Measurements from ENCODE around the gene RGS3.
A peak's percentile ranks its signal among the peaks of the same experiment; 100 is the strongest.

Gene RGS3

DNA sequence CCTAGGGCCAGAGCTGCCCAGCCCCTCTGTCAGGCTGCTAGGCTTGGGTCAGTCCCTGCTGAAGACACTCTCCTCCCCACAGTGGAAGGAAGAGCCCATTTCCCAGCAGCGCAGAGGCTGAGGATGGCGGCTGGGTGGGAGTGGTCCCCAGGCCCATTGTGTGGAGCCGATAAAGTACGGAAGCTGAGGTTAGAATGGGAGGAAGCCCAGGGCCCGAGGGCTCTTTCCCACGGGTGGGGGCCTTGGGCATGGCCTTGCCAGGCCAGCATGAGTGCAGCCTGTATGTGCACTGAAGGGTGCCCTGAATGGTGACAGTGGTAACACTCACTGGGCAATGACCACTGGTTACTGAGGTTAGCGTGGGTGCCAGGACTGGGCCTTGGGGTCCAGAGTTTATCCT is 125.9 kb downstream of the RGS3 start:
- ATAC-seq = no peak
- no peak for DNase-seq
- Mint-ChIP-seq H3K4me3 (no peak overlapping the region), H3K27me3 (no peaks in the 10 kb centered on the region), H3K4me1 (peaks cover 79% of the 10 kb centered on the region), H3K9me3 (no peaks in the 10 kb centered on the region), H3K27ac (peak overlapping the region; percentile 60 to 76)

DNA sequence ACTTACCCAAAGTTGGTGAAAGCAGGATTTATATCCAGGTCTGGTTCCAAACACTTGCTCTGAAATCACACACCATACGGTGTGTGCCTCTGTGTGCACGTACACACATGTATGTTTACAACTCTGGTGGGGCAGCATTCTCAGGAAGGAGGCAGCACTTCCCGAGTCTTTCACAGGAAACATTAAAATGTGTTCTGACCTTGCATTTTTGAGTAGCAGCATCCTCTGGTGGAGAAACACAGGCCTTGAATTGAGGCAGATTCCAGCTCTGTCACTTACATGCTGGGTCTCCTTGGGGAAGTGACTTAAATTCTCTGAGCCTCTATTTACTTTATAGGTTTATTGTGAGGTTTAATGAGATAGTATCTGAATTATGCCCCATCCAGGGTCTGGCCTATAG is 126.4 kb downstream of the RGS3 start:
- Mint-ChIP-seq H3K9me3 (no peaks in the 10 kb centered on the region), H3K4me1 (peaks cover 75% of the 10 kb centered on the region), H3K4me3 (no peak overlapping the region), H3K27me3 (no peaks in the 10 kb centered on the region), H3K27ac (no peak overlapping the region)
- DNase-seq (no peak), ATAC-seq (no peak)

DNA sequence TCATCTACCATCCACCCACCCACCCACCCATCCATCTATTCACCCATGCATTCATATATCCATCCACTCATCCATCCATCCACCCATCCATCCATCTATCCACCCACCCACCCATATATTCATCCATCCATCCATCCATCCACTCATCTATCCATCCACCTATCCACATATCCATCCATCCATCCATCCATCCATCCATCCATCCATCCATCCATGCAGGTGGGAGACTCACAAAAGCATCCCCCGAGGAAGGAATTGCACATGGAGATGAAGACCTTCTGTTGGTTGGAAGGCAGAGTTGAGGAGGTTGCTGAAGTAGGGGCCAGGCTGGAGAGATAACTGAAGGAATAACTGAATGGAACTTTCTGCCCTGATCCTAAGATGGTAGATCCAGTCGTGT is 126.9 kb downstream of the RGS3 start:
- no peak overlapping the region for H3K27ac Mint-ChIP-seq
- ATAC-seq (no peak), DNase-seq (no peak)
- no peak overlapping the region for H3K4me3 Mint-ChIP-seq
- no peaks in the 10 kb centered on the region for H3K9me3 Mint-ChIP-seq
- peaks cover 70% of the 10 kb centered on the region for H3K4me1 Mint-ChIP-seq
- no peaks in the 10 kb centered on the region for H3K27me3 Mint-ChIP-seq

DNA sequence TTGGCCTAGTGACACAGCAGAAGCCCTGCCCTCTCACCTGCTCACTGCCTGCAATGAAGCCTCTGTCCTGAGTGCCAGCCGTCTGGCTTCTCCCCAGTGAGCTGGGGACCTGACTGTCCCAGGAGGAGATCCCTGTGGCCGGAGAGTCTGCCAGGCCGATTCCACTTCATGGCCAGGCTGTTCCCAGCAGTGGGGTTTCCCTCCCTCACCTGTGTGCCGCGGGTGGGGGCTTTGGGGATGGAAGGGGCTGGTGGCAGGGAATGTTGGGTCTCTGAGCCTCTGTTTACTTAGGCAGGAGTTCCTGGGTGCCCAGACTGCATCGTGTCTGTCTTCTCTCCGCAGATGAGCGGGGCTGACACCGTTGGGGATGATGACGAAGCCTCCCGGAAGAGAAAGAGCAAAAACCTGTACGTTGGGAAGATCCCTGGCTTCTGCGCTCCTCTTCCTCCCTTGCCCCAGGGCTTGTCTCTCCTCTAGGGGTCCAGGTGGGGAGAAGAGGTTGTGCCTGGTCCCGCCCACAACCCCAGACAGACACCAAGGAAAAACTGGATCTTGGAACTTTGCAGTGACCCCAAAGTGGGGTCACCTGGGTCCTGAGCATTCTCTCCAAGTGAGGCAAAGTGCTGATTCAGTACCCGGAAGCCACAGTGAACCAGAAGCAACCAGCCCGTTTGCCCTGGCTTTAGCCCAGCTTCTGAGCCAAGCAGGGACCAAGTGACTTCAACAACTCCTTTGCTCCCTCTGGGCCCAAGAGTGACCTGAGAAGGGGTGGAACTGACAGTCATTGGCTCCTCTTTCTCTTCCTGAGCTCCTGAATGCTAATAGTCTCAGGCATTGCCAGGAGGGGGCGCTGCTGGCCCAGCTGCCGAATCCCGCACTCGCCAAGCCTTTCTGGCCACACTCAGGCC is 127.7 kb downstream of the RGS3 start:
- ATAC-seq (peak; percentile 79), DNase-seq (peak; percentile 64 to 75)
- Mint-ChIP-seq H3K4me3 (no peak overlapping the region), H3K9me3 (no peaks in the 10 kb centered on the region), H3K27ac (peak overlapping the region in 1 of 2 donors; percentile 55), H3K27me3 (no peaks in the 10 kb centered on the region), H3K4me1 (peaks cover 62% of the 10 kb centered on the region)

DNA sequence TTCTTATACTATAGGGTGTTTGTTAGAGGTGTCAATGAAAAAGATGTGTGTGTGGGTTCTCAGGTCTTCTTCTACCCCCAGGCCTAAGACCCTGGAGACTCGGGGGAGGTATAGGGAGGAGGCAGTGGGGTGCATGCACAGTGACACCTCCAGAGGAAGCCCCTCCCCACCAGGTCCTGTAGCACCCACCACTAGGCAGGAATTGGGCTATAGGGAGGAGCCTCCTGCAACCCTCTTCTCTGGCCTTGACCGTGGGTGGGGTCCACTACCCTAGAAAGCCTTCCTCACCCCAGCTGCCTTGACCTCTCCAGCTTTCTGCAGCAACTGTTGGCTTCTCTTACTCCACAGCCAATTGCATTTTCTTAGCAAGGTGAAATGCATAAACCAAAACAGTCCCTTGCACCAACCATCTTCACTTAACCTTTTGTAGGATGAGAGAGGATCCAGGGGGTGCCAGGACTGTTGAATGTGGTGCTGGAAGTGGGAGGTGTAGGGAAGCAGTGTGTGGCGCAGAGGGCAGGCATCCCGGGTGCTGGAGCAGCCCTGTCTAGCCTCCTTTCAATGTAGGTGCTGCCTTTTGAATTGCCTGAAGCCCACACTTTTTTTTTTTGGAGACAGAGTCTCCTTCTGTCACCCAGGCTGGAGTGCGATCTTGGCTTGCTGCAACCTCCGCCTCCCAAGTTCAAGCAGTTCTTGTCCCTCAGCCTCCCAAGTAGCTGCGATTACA is 128.5 kb downstream of the RGS3 start:
- no peak for ATAC-seq
- H3K4me1 Mint-ChIP-seq = peaks cover 56% of the 10 kb centered on the region
- H3K4me3 Mint-ChIP-seq = peak overlapping the region in 1 of 2 donors; percentile 26

DNA sequence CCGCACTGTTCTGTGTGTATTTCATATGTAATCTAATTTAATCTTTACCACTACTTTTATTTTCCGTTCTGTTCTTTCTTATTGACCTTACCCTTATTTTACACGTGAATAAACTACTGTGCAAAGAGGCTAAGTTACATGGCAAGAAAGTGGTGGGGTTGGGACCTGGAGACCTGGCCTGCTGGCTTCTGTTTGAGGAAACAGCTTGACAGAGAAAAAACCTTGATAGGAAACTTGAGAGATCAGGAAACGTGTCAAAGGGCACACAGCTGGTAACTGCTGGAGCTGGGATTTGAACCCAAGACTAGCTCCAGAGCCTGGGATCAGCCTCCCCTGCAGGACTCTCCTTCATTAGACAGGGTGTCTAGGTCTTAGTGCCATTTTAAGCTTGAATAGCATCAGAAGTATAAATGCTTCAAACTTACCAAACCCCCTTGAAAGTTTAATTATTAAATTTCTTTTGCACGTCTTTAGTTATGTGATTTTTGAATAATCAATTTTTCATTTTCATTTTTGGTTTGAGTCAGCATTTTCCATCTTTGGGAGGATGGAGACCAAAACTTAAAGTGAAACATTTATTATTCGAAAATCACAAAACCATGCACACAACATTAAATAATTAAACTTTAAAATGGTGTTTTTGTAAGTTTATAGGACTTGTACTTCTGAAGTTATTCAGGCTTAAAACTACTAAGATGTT is 129.5 kb downstream of the RGS3 start:
- Mint-ChIP-seq H3K27me3 (no peaks in the 10 kb centered on the region), H3K4me3 (peak overlapping the region; percentile 3 to 55), H3K9me3 (no peaks in the 10 kb centered on the region), H3K4me1 (peaks cover 51% of the 10 kb centered on the region), H3K27ac (peak overlapping the region; percentile 20 to 76)
- ATAC-seq = no peak
- DNase-seq = no peak

More for the DNA sequence above, 128.5 kb downstream of the RGS3 start:
- no peaks in the 10 kb centered on the region for H3K9me3 Mint-ChIP-seq
- H3K27me3 Mint-ChIP-seq = no peaks in the 10 kb centered on the region
- no peak for DNase-seq
- peak overlapping the region in 1 of 2 donors; percentile 55 for H3K27ac Mint-ChIP-seq

DNA sequence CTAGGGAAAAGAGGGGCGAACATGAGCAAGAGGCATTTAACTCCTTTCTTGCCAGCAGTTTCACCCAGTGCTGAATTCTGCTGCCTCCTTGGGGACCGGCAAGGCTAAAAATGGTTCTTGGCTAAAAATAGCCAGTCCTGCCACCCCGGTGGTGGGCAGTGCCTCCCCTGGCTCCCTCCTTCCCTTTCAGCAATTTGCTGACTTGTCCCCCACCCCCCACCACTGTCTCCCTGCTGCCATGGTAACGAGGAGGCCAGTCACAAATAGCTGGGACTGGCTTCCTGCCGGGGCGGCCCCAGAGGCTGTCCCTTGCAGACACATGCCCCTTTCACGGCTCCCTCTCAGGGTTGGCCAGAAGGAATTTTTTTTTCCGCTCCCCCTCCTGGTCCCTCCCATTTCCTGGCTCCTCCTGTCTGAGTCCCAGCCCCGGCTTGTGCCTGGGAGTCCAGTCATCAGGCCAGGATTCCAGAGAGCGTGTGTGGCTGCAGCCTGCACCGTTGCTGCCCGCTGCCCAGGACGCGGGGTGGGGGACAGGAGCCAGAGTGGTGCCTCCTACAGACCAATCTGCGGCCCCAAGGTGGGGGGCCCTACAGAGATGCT is 130.3 kb downstream of the RGS3 start:
- Mint-ChIP-seq H3K9me3 (no peaks in the 10 kb centered on the region), H3K27ac (peak overlapping the region; percentile 40 to 63), H3K4me1 (peaks cover 47% of the 10 kb centered on the region), H3K4me3 (no peak overlapping the region), H3K27me3 (no peaks in the 10 kb centered on the region)
- no peak for ATAC-seq
- DNase-seq = no peak

DNA sequence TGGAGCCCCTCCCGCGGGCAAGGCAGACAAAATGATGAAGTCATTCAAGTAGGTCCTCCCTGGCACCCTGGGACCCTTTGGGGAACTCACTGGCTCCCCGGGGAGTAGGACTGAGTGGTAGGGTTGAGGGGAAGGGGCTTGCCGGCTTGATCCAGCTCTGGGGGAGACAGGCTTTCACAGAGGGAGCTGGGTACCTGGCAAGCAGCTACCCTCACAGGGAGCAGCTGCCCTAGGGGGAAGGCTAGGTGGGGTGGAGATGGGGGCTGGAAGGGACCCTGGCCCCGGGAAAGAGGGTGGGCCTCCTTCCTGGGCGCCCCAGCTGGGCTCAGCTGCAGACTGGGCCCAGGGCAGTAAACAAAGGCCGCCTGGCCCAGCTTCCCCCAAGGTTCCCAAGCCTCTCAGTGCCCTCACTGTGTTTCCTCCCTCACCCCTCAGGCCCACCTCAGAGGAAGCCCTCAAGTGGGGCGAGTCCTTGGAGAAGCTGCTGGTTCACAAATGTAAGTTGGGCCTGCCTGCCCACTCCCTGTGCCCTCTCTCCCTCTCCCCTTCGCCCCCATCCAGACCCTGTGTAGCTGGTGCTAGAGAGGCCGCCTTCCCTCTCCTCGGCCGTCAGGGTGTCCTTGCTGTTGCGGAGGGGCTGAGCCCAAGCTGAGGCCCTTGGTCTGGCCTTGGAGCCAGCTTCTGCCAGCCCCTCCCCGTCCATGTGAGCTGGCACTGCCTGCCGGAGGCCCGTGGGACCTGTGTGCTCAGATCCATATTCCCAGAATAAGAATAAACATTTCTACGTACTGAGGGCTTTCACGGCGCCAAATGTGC is 131.2 kb downstream of the RGS3 start:
- DNase-seq = no peak
- Mint-ChIP-seq H3K4me1 (peaks cover 39% of the 10 kb centered on the region), H3K4me3 (no peak overlapping the region), H3K27me3 (no peaks in the 10 kb centered on the region), H3K9me3 (no peaks in the 10 kb centered on the region), H3K27ac (peak overlapping the region in 1 of 2 donors; percentile 90)
- ATAC-seq = no peak

DNA sequence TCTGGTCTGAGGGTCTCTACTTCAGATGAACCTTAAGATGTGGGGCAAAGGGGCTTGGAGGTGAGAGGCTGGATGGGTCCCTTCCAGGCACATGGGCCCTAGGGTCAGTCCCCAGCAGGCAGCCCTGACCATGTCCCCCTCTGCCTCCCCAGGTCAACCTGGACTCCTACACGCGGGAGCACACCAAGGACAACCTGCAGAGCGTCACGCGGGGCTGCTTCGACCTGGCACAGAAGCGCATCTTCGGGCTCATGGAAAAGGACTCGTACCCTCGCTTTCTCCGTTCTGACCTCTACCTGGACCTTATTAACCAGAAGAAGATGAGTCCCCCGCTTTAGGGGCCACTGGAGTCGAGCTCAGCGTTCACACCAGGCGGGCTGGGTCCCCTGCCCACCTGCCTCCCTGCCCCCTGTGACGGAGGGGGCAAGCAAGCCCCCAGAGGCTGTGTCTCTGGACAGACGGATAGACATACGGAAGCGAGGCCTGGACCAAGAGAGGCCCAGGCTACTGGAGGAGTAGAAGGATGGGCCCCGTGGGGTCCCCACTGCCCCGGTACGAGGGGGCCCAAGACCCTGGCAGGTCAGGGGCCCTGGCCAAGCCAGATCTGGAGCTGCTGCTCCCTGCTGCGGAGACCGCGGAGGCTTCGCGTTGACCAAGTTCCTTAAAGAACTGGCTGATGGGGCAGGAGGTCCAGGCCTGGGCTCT is 133.2 kb downstream of the RGS3 start:
- Mint-ChIP-seq H3K27me3 (no peaks in the 10 kb centered on the region), H3K4me1 (peaks cover 40% of the 10 kb centered on the region), H3K4me3 (no peak overlapping the region), H3K27ac (no peak overlapping the region), H3K9me3 (no peaks in the 10 kb centered on the region)
- DNase-seq = no peak
- no peak for ATAC-seq

DNA sequence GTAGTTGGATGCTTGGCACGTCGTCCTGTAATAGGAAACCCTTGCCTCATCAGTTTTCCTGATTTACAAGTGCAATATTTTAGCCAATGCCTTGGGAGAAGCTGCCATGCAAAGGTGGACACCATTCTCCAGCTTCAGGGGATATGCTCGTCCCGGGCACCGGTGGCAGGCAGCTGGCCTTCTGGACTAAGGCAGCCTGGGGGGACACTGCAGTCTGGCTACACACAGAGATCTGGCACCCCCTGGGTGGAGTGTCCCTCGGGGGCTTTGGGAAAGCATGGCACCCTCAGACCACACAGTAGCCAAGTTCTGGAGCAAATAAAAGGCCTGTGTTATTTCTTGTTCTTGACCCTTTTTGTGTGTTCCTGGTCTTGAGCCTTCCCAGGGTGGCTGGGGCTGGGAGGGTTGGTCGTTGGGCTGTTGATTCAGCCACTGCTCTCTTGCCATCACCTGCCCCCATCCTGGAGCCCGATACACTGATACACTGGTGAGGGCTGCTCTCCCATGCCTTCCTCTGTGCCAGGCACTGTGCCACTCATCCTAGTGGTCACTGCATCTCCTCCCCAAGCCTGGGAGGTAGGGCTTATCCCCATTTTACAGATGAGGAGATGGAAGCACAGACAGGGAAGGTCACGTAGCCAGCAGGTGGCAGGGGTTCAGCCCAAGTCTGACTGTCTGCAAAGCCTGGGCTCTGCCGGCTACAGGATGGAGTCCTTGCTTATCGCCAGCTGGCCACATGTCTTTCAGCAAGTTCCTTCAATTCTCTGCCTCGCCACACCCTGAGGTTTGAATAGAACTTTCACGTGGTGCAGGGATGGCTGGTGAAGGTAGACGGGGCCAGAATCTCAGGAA is 134.1 kb downstream of the RGS3 start:
- ATAC-seq = no peak
- peaks cover 40% of the 10 kb centered on the region for H3K4me1 Mint-ChIP-seq
- H3K27me3 Mint-ChIP-seq = no peaks in the 10 kb centered on the region
- H3K9me3 Mint-ChIP-seq = no peaks in the 10 kb centered on the region
- H3K4me3 Mint-ChIP-seq = no peak overlapping the region
- H3K27ac Mint-ChIP-seq = no peak overlapping the region
- no peak for DNase-seq

DNA sequence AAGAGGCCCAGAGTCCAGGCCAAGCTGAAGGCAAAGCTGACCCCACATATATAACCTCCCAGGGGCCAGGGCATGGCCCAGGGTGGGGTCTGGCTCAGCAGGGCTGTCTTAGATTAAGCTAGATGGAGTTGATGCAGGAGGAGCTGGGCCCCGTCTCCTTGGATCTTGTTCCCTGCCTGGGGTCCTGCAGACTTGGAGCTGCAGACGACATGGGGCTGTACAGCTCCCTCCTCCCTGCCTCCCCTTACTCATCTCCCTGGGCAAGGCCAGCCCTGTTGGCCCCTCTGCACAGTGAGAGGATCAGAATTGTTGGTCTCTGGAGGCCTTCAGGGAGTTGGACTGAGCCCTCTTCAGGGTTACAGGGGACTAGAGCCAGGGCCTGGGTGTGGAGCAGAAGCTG is 134.9 kb downstream of the RGS3 start:
- ATAC-seq (no peak), DNase-seq (no peak)
- Mint-ChIP-seq H3K4me1 (peaks cover 36% of the 10 kb centered on the region), H3K4me3 (no peak overlapping the region), H3K9me3 (no peaks in the 10 kb centered on the region), H3K27ac (peak overlapping the region in 1 of 2 donors; percentile 23), H3K27me3 (no peaks in the 10 kb centered on the region)

DNA sequence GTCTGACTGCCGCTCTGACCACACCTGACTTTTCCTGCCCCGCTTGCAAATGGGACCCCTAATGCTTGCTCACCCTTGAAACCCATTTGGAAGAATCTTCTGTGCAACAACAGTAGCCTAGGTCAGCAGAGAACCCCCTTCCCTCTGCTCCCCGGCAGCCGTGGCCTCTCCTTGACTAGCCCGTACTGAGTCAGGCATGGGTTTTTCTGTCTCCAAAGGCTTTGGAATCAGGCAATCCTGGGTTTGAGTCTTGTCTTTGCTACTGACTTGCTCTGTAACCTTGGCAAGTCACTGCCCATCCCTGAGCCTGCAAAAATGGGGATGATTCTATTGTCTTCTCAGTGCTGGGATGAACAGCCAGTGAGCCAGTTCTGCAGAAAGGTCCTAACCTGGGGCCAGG is 135.4 kb downstream of the RGS3 start:
- H3K27ac Mint-ChIP-seq = peak overlapping the region in 1 of 2 donors; percentile 84
- peaks cover 36% of the 10 kb centered on the region for H3K4me1 Mint-ChIP-seq
- H3K27me3 Mint-ChIP-seq = no peaks in the 10 kb centered on the region
- H3K4me3 Mint-ChIP-seq = no peak overlapping the region
- H3K9me3 Mint-ChIP-seq = no peaks in the 10 kb centered on the region
- ATAC-seq (no peak), DNase-seq (no peak)

DNA sequence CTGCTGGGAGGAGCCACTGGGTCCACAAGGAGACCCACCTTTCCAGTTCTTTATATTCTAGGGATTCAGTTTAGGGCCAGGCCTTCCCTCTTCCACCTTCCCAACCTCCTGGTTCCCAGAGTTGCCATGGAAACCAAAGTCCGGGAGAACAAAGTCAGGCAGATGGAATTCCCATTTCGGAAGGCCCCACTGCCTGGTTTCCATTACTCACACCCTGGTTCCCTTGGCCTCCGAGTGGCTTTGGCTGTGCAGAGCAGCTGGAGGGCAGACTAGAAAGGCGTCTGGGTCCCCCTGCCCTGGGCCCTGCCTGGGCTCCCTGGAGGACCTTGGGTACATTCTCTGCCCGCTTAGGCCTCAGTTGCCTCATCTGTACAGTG is 136.1 kb downstream of the RGS3 start:
- H3K27ac Mint-ChIP-seq = no peak overlapping the region
- ATAC-seq = no peak

More for the DNA sequence above, 136.1 kb downstream of the RGS3 start:
- DNase-seq = no peak
- H3K4me3 Mint-ChIP-seq = no peak overlapping the region
- no peaks in the 10 kb centered on the region for H3K27me3 Mint-ChIP-seq
- no peaks in the 10 kb centered on the region for H3K9me3 Mint-ChIP-seq
- peaks cover 32% of the 10 kb centered on the region for H3K4me1 Mint-ChIP-seq

All from stimulated activated naive CD8-positive, alpha-beta T cell treated with anti-CD3 and anti-CD28 coated beads, Interleukin-15, amount 100 ng/mL, for 72 hours (primary cell).